GM18909 (cell line): ENCODE data around the gene SREBF2.
"Not testable (repeated sequence)": the region's sequence is repeated elsewhere in the genome, so short reads cannot be mapped to it uniquely, and the experiment has no call there.

Source experiments
- ATAC-seq: cut with Tn5 transposase; IDR thresholded peaks from one replicate; pipeline ENCODE4 v1.9.1; 2021; ENCODE audit warnings: mild to moderate bottlenecking; ENCODE audit not compliant: unreplicated experiment, poor library complexity

SREBF2 gene

DNA sequence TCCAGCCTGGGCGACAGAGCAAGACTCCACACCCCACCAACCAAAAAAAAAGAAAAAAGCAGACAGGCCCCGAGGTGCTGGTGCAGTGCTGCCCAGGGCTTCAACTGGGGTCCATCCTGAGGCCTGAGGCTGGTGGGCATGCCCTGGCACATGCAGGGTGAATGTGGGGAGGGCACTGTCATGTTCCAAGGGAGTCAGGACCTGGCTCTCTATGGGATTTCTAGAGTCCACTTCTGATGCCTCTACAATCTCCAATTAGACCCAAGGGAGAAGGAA, 103.9 kb downstream of the SREBF2 start:
- no peak for ATAC-seq

DNA sequence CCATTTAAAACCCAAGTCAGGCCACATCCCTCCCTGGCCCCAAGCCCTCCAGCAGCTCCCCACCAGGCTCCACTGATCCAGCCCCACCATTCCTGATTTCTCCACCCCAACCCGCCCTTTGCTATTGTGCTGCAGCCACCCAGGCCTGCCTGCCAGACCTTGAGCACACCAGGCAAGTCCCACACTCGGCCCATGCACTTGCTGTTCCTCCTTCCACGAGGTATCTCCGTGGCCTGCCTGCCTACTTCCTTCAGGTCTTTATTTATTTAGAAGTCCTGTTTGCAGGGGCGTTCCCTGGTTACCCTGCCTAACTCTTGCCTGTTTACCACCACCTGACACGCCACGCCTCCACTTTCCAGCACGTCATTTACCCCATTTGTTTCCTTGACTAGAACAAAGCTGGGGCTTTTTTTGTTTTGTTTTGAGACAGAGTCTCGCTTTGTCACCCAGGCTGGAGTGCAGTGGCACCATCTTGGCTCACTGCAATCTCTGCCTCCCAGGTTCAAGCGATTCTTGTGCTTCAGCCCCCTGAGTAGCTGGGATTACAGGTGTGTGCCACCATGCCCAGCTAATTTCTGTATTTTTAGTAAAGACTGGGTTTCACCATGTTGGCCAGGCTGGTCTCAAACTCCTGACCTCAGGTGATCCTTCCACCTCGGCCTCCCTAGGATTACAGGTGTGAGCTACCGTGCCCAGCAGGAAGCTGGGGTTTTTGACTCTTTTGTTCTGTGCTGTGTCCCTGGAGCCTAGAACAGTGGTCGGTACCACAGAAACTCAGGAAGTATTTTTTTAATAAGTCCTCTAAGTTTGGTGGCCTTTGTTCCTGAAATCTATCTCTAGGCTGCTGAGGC, 107.3 kb downstream of the SREBF2 start:
- peak; percentile 60 for ATAC-seq

DNA sequence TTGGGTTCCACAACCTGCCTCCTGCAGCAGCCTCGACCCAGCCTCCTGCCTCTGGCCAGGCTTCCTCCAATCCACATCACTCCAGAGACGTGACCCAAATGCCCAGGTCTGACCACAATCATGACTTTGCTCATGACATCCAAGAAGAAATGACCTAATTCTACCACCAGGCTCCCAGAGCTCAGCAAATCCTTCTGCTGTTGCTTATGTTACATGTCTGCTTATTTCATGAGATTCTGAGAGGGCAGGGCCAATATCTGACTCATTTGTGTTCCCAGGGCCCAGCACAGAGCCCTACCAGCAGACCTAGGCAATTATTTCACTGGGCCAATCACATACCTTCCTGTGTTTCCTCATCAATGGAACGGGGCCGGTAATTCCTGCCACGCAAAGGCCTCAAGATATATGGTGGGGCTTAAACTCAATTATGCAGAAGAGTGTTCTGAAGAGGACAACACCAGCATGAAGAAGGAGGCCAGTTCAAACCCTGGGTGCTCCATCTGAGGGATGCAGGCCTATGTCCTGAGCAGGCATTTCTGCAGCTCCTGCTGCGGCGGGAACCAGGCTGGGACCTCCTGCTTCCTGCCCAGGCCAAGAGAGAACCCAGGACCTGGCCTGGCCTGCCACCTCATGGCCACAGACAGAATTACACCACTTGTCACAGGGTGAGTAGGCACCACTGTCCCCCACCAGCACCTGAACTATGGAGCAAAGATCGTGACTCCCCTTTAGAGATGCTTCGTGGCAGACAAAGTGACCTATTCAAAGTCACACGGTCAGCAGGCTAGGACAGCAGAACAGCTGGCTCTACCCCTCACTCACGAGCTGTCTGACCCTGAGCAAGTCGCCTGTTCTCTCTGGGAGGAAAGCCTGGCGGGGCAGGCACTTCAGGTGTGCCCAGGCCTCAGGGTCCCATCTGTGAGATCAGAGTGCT, 108.2 kb downstream of the SREBF2 start:
- ATAC-seq: peak; percentile 42

DNA sequence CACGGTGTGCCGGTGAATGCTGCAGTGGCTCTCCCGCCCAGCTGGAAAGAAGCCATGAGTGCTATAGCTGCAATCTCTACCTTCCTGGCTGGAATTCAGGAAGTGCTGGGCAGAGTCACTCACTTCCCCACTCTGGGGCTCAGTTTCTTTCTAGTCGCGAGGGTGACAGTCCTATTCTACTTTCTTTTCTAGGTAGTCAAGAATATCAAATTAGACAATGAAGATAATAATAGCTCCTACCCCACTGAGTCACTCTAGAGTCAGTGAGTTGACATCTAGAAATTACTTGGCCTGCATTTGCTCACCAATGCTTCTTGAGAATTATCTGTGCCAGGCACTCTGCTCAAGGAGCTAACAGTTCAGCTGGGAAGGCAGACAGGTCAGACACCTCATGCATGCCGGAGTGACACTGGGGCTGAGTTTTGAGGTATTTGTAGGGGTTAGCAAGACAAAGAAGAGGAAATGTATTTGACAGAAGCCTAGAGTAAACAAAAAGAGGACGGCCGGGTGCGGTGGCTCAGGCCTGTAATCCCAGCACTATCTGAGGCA, 110.8 kb downstream of the SREBF2 start:
- ATAC-seq: no peak

DNA sequence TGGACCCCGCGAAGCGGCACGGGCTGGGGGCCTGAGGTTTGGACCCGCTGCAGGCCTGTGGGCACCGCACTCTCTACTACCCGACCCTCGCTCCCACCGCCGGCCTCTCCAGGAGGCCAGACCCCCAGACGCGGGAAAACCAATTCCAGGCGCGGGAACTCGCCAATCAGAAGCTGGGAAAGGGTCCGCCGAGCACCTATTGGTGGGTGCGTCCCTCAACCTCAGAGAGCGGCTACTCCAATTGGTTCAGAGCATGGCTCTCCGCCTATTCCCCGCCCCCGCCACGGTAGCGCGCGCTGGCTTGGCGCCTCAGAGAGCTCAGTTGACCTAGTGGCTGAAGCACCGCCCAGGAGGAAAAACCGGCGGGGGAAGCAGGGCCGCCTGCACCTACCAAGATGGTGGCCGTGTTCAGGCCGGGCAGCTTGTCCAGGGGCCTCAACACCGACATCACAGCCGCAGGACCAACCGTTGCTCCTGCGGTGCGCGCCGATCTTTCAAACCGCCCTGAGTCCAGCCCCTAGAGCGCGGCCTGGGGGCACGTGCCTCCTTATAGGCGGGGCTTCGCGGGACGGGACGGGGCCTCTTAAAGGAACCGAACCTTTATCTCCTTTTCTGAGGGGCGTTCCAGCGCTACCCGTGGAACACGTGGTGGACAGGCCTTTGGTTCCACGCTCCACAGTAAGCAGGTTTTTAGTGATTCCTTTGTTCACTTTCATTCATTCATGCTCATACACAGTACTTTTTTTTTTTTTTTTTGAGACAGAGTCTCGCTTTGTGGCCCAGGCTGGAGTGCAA, 113.9 kb downstream of the SREBF2 start, which contains the start of gene CENPM:
TSS of gene CENPM (minus strand) at position 524 of the 795 bp plus-strand sequence. CDS start at position 448, 76 bp downstream.
- ATAC-seq: peak; percentile 77

DNA sequence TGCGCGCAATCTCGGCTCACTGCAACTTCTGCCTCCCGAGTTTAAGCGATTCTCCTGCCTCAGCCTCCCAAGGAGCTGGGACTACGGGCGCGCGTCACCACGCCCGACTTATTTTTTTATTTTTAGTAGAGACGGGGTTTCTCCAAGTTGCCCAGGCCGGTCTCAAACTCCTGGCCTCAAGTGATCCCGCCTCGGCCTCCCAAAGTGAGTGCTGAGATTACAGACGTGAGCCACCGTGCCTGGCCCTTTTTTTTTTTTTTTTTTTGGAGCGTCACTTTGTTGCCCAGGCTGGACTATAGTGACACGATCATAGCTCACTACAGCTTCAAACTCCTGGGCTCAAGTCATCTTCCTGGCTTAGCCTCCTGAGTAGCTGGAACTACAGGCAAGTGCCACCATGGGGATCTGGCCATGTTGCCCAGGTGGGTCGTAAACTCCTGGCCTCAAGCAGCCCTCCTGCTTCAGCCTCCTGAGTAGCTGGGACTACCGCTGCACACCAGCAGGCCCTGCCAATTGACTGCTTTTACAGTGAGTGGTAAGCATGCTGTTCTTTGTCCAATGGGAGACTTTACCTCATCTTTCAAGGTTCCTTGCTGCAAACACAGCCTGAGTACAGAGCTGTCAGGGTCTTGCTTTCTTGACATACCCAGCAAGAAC, 114.6 kb downstream of the SREBF2 start:
- no peak for ATAC-seq

DNA sequence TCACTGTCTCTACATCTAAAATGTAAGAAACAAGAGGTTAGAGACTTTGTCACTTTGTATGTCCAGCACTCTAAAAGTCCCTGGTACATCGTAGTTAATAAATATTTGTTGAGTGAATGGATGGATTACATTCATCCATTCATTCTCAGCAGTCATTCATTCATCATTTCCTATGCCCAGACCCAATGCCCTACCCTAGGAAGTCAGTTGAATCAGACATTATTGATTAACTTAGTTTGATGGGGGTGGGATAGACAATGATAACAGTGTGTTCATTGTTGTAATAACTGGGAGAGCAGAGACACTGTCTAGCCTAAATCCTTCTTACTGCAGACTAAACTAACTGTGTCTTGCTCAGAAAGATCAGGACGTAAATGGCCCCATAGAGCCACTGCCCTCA, 115.2 kb downstream of the SREBF2 start:
- no peak for ATAC-seq

DNA sequence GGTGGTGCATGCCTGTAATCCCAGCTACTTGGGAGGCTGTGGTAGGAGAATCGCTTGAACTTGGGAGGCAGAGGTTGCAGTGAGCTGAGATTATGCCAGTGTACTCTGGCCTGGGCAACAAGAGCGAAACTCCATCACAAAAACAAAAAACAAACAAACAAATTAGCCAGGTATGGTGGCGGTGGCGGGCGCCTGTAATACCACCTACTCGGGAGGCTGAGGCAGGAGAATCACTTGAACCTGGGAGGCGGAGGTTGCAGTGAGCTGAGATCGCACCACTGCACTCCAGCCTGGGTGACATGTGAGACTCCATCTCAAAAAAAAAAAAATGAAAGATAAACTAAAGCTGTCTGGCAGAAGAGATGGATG, 116.0 kb downstream of the SREBF2 start:
- not testable (repeated sequence) for ATAC-seq

DNA sequence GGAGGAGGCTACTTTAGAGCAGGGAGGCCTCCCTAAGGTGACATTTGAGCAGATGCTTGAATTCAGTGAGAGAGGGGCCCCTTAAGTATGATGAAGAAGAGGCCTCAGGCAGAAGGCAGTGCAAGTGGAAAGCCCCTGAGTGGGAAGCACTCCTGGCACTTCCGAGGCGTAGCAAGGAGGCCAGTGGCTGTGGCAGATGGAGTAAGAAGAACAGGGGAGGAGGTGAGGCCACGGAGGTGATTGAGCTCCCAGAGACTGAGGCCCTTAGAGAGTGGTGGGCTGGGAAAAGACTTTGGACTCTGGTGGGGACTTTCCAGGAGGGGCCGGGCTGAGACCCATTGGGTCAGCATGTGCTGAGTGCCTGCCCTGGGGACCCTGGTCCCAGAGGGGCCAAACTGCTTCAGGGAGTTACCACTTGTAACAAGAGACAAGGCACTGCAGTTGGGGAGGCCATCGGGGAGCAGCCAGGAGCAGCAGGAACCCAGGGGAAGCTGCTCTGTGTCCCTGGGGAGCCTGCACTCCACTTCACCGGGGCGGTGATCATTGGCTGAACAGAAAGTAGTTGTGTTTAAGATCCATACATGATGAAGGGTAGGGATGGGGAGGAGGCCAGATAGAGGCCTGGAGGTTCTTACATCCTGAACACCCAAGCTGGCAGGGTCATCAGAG, 116.5 kb downstream of the SREBF2 start:
- no peak for ATAC-seq

DNA sequence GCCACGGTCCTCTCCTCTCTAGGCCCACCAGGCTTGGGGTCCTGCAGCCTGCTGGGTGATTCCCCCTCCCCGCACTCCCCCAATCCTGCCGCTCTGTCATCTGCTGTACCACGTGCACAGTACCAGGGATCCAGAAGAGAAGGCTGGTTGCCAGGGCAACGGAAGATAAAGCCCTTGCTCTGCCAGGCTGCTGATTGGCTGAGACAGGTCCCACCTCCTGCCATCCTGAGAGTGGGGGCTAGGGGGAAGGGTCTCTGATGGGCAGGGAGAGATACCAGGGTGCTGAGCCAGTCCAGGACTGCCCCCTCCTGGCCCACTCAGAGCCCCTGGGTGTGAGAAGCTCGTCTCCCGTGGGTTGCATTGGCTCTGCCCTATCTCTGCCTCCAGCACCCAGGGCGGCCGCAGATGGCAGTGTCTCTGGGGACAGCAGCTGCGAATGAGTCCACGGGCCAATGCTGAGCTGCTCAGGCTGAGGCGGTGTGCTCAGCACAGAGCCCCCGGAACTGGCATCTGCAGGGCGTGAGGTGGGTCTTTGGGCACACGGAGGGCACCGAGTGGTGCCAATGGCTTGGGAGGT, 119.1 kb downstream of the SREBF2 start, which contains the start of gene SMIM45:
TSS of gene SMIM45 (plus strand) at position 253 of the 577 bp plus-strand sequence.
- ATAC-seq: no peak

DNA sequence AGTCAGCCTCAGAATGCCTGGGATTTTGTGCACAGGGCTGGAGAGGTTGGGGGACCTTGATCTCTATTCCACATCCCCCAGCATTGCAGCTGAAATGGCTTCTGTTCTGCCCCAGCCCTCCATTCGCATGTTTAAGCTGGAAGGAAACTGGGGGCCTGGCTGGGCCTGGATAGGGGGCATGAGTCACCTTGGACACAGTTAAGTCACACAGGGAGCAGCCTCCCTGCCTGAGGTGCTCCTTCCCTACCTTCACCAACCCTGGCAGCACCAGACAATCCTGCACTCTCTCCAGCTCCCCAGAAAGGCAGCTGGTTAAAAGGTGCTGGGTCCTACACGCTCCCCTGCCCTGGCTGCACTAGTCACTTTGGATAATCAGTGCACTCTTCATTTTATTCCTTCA, 119.8 kb downstream of the SREBF2 start:
- ATAC-seq: no peak
